Lower leg skin (tissue), 4 donors: ENCODE measurements around the gene HS6ST3. TPM values are rescaled to one million over a fixed set of nuclear protein-coding genes. Genes with fewer than 3 reads are reported as not detected.

Experiments used
- DNase-seq, 2 donors: peaks; one replicate each; pipeline ENCODE4 v3.0.0-alpha.2; 2019; ENCODE audit warnings: low spot score in 2 of 2
- H3K4me3 ChIP-seq: fragments of 200-600 bp; sonication (generic); 2 replicates; pipeline ENCODE4 v1.5.1; 2017; ENCODE audit warnings: mild to moderate bottlenecking, low read depth; ENCODE audit not compliant: poor library complexity, severe bottlenecking
- CTCF ChIP-seq, 3 donors: fragments of 450-650 bp; IDR thresholded peaks; one replicate each; pipeline ENCODE4 v1.5.1; 2016; ENCODE audit warnings: antibody characterized with exemption in 3 of 3, mild to moderate bottlenecking in 3 of 3, moderate library complexity in 2 of 3
- POLR2A ChIP-seq, 2 donors: fragments of 450-650 bp; IDR thresholded peaks; one replicate each; pipeline ENCODE4 v1.6.1; 2016 to 2017; ENCODE audit warnings: antibody characterized with exemption in 2 of 2, mild to moderate bottlenecking in 1 of 2, moderate library complexity in 1 of 2
- WGBS, 2 donors: methylation state at CpG; one replicate each; pipeline ENCODE4 v1.1.5; 2018; 5-methylcytosine and 5-hydroxymethylcytosine counted together
- intact Hi-C: fragments of 100-400 bp; cut with DNase I; formaldehyde crosslinking; loops from one replicate; pipeline ENCODE4 v1.15.0; 2023; ENCODE audit warnings: low total_unique reads
- total RNA-seq, 4 donors: library from RNA; depleted of rRNA; stranded (reverse); fragments of >200 nt; gene quantifications; one replicate each; pipeline ENCODE4 v1.1.0, GENCODE V29; 2016

HS6ST3 gene
- total RNA-seq, 4 donors from 2014 or later, result 0.72 to 1.5 (median 0.87) TPM

DNA sequence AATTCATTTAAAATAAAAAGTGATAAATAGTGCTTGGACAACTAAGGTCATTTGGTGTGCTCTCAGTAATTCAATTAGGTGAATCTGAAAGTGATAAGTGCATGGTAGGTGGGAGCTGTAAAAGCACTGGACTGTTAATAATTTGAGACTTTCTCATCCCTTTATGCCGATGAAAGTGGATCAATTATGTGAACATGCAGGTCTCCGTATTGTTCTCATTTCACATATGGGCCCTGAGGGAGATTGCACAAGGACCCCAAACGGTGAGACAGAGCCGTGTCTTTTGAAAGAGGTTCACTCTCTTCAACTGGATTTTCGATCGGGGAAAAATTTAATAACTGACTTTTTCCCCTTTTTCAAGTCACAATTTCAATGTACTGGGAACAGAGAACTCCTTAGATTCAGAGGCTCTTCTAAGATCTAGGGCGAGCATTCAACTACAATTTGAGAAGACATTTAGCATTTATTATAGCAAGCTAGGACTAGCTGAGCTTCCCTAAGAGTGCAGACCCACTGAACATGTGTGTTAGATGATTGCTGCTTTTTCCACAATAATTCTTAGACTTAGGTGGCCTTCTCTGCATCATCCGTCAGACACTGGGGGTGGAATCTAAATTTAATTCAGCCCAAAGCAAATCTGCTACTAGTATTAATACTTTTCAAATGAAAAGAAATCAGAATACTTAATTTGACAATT, 556.8 kb downstream of the HS6ST3 start:
- TF ChIP-seq POLR2A (IDR thresholded peaks at IDR 0.05) (no peak), CTCF (IDR thresholded peaks at IDR 0.05) (no peak)
- WGBS, 2 donors, result 75 to 85% methylated on average over 8 of the region's 8 CpGs
- DNase-seq, result no peak
- no peak overlapping the region for H3K4me3 ChIP-seq
- intact Hi-C loops, result no loop called here

DNA sequence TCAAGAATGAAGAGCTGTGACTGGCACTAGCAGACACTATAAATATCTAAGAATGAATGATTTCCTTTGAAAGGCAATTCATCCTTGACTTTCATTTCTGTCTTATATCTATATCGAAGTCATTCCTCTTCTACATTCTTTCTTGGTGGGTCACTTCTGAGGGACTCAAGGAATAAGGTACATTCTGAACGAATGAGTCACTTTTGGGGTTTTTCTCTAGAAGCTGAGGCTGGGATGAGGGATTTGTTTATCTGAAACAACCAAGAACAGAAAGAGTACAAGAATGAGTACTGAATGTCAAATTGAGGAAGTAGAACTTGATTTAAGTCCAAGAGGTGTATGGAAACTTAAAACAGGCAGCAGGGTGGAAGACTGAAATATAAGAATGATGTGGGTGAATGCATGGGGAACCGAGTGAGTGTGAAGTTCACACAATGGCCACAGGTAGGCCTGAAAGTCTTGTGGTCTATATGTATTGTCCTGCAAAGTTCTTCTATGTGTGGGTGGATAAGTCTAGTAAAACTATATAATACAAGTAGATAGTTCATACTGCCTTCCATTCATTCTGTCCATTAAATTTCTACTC, 560.5 kb downstream of the HS6ST3 start:
- TF ChIP-seq POLR2A (IDR thresholded peaks at IDR 0.05) (no peak), CTCF (IDR thresholded peaks at IDR 0.05) (no peak)
- intact Hi-C loops, result no loop called here
- H3K4me3 ChIP-seq, result no peak overlapping the region
- no peak for DNase-seq
- WGBS, 2 donors, result 75 to 77% methylated on average over 3 of the region's 3 CpGs

- no peak overlapping the region for H3K4me3 ChIP-seq
- TF ChIP-seq POLR2A (IDR thresholded peaks at IDR 0.05) (no peak), CTCF (IDR thresholded peaks at IDR 0.05) (no peak)
- intact Hi-C loops, result no loop called here
- 31 to 38% methylated on average over 1 of the region's 1 CpG for WGBS, 2 donors
- DNase-seq, result no peak
Observed at GRCh38 chr13:96651598-96651997, 561.7 kb downstream of the HS6ST3 start.

GRCh38 chr13:96652506-96652905, 562.6 kb downstream of the HS6ST3 start:
- intact Hi-C loops, result no loop called here
- TF ChIP-seq POLR2A (IDR thresholded peaks at IDR 0.05), result no peak
- TF ChIP-seq CTCF (IDR thresholded peaks at IDR 0.05), result no peak
- DNase-seq, result no peak
- no peak overlapping the region for H3K4me3 ChIP-seq

DNA sequence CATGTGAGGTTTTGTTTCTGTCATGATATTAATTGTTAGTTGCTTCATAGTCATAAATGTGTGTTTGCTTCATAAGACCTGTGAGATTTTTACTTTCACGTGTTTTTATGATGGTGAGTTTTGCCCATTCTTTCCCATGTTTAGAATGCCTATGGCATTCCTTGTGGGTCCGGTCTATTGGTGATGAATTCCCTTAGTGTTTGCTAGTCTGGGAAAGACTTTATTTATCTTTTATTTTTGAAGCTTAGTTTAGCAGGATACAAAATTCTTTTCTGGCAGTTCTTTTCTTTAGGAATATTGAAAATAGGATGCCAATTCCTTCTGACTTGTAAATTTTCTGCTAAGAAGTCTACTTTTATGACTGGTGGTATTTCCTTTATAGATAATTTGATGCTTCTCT, 571.7 kb downstream of the HS6ST3 start:
- intact Hi-C loops, result no loop called here
- 87 to 96% methylated on average over 2 of the region's 2 CpGs for WGBS, 2 donors
- no peak for TF ChIP-seq POLR2A (IDR thresholded peaks at IDR 0.05)
- TF ChIP-seq CTCF (IDR thresholded peaks at IDR 0.05), result no peak
- DNase-seq, result no peak
- H3K4me3 ChIP-seq, result no peak overlapping the region

DNA sequence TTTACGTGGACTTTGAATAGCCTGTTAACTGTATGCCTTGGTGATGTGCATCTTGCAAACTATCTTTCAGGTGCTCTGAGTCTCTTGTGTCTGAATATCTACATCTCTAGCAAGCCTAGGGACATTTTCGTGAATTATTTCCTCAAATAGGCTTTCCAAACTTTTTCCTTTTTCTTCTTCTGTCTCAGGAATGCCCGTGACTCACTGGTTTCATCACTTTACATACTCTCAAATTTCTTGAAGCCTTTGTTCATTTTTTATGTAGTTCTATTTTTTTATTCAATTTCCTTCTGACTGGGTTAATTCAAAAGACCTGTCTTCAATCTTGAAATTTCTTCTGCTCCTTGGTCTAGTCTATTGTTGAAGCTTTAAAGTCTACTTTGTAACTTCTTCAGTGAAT, 572.1 kb downstream of the HS6ST3 start:
- no peak for DNase-seq
- intact Hi-C loops, result no loop called here
- no peak overlapping the region for H3K4me3 ChIP-seq
- TF ChIP-seq POLR2A (IDR thresholded peaks at IDR 0.05), result no peak
- no peak for TF ChIP-seq CTCF (IDR thresholded peaks at IDR 0.05)
- WGBS, 2 donors, result 77 to 83% methylated on average over 3 of the region's 3 CpGs
